HepG2 (cell line): Measurements from ENCODE around the gene MMS19. TPM values are rescaled to one million over a fixed set of nuclear protein-coding genes. Genes with fewer than 3 reads are reported as not detected.

Source experiments
- ARID4A ChIP-seq: sonication (generic); formaldehyde crosslinking; IDR thresholded peaks from 2 replicates; pipeline ENCODE4 v1.5.0; 2020; ENCODE audit warnings: mild to moderate bottlenecking, missing genetic modification reagents, borderline replicate concordance
- CCDC6 ChIP-seq: sonication (generic); formaldehyde crosslinking; IDR thresholded peaks from 2 replicates; pipeline ENCODE4 v1.8.1; 2022; ENCODE audit warnings: mild to moderate bottlenecking, missing genetic modification reagents, moderate library complexity
- FOXP4 ChIP-seq: sonication (generic); formaldehyde crosslinking; IDR thresholded peaks from 2 replicates; pipeline ENCODE4 v1.4.0; 2020; ENCODE audit warnings: missing genetic modification reagents
- HNF1B ChIP-seq: sonication (generic); formaldehyde crosslinking; IDR thresholded peaks from 2 replicates; pipeline ENCODE4 v1.5.1; 2020; ENCODE audit warnings: mild to moderate bottlenecking, moderate library complexity, missing genetic modification reagents
- HOXA3 ChIP-seq: sonication (generic); formaldehyde crosslinking; IDR thresholded peaks from 2 replicates; pipeline ENCODE4 v1.5.0; 2020; ENCODE audit warnings: missing genetic modification reagents
- PBX3 ChIP-seq: sonication (generic); formaldehyde crosslinking; IDR thresholded peaks from 2 replicates; pipeline ENCODE4 v1.8.1; 2023; ENCODE audit warnings: missing genetic modification reagents, inconsistent platforms, borderline replicate concordance
- ZNF609 ChIP-seq: sonication (generic); formaldehyde crosslinking; IDR thresholded peaks from 2 replicates; pipeline ENCODE4 v1.4.0; 2020; ENCODE audit warnings: mild to moderate bottlenecking, missing genetic modification reagents, borderline replicate concordance
- ZNF710 ChIP-seq: sonication (generic); formaldehyde crosslinking; IDR thresholded peaks from 2 replicates; pipeline ENCODE4 v1.5.0; 2020; ENCODE audit warnings: mild to moderate bottlenecking, missing genetic modification reagents, borderline replicate concordance
- ZNF772 ChIP-seq: sonication (generic); formaldehyde crosslinking; IDR thresholded peaks from 2 replicates; pipeline ENCODE4 v1.5.0; 2020; ENCODE audit warnings: mild to moderate bottlenecking, missing genetic modification reagents
- polyA plus RNA-seq, 8 experiments: library from polyadenylated mRNA; depleted of rRNA in 3 of 8; stranded (reverse) in 7 of 8; unstranded in 1 of 8; fragments of >200 nt; fragmentation: Illumina TruSeq in 4 of 8; extraction: Trizol in 4 of 8; gene quantifications; 2 replicates each; pipeline versions ENCODE4 v1.2.1 to v1.2.3, GENCODE V29; 2011 to 2016; ENCODE audit warnings: low read depth in 4 of 8, missing spikeins in 1 of 8, mixed read lengths in 1 of 8; ENCODE audit not compliant: insufficient read depth in 1 of 8
- total RNA-seq, 5 experiments: library from RNA; depleted of rRNA; stranded (reverse); fragments of >200 nt; fragmentation: Illumina TruSeq; extraction: Trizol; gene quantifications; 2 replicates each; pipeline ENCODE4 v1.2.3, GENCODE V29; 2016; ENCODE audit warnings: low read depth in 1 of 5

The MMS19 gene
- total and polyA plus RNA-seq, 2 of the 13 experiments (the other 11 are each of a cell fraction or from before 2014, with no cell fraction given): 76.4 to 107 TPM

- TF ChIP-seq ARID4A (CRISPR knock-in tag) (peak; percentile 26; the same call in 1 of the 2 replicates), ZNF772 (peak; percentile 20; the same call in 1 of the 2 replicates), HNF1B (CRISPR knock-in tag) (peak; percentile 57; the same call in 1 of the 2 replicates), PBX3 (CRISPR knock-in tag) (no peak), ZNF609 (peak; percentile 58; the same call in 1 of the 2 replicates), CCDC6 (CRISPR knock-in tag) (peak; percentile 62; the same call in 1 of the 2 replicates), ZNF710 (CRISPR knock-in tag) (peak; percentile 71; the same call in 1 of the 2 replicates), HOXA3 (CRISPR knock-in tag) (peak; percentile 52), FOXP4 (CRISPR knock-in tag) (peak; percentile 59)
Measured at GRCh38 chr10:97408496-97408992, 89.7 kb downstream of the MMS19 start (continued).
